ENCODE results near the gene CCDC158.

CCDC158 gene

DNA sequence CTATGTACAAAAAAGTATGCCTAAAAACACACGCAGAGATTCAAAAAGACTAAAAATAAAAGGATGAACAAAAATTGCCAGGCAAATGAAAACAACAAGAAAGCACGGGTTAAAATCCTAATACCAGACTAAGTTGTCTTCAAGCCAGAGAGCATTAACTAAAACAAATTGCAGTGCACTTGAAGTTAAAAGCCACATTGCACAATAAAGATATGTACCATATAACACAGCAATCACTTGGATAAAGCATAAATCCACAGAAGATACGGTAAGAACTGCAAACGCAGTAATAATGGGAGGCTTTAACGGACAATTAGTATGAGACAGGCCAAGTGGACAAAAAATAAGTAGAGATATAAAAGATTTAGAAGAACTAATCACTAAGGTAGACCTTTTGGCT lies 14.9 kb downstream of the CCDC158 start:
- H3K27ac ChIP-seq = no peak overlapping the region
- no peak for TF ChIP-seq CTCF (conservative IDR thresholded peaks at IDR 0.05)

DNA sequence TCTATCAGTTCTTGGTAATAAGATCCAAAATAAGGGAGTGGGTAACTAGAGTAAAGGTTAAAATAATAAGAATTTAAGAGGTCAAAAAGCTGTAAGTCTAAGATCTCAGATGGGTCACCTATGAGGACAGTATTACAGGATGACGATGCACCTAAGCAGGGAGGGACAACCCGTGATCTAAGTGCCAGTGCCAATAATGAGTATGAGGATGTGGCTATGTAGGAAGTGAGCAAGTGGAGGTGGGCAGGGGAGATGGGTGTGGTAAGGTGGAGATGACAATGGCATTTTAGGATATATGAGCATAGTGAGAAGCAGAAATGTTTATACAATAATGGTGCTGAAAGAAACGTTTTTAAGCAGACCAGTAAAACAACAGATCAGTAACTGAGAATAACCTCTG lies 19.3 kb downstream of the CCDC158 start:
- no peak overlapping the region for H3K27ac ChIP-seq
- TF ChIP-seq CTCF (conservative IDR thresholded peaks at IDR 0.05) = no peak

DNA sequence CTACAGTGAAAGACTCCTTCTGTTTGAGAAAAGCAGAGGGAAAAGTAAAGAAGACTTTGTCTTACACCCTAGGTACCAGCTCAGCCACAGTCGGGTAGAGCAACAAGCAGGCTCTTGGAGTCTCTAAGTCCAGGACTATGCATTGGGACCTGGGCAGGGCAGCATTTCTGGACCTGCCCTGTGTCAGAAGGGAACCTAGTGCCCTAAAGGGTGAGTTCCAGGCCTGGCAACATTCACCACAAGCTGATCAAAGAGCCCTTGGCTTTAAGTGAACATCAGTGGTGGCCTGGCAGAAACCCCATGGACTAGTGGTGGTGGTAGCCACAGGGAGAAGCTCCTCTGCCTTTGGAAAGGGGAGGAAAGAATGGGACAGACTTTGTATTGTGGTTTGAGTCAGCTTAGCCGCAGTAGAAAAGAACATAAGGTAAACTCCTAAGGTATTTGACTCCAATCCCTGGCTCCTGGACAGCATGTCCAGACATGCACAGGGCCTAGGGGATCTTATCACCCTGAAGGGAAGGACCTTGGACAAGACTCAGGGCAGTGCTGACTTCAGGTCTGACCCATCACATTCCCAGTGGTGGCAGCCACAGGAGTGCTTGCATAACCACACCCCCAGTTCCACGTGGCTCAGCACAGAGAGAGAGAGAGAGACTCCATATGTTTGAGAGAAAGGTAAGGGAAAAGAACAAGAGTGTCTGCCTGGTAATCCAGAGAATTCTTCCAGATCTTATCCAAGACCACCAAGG lies 32.6 kb downstream of the CCDC158 start:
- H3K27ac ChIP-seq = no peak overlapping the region
- no peak for TF ChIP-seq CTCF (conservative IDR thresholded peaks at IDR 0.05)

GRCh38 chr4:76386566-76387305 lies 34.2 kb downstream of the CCDC158 start:
- no peak for TF ChIP-seq CTCF (conservative IDR thresholded peaks at IDR 0.05)
- H3K27ac ChIP-seq = no peak overlapping the region

DNA sequence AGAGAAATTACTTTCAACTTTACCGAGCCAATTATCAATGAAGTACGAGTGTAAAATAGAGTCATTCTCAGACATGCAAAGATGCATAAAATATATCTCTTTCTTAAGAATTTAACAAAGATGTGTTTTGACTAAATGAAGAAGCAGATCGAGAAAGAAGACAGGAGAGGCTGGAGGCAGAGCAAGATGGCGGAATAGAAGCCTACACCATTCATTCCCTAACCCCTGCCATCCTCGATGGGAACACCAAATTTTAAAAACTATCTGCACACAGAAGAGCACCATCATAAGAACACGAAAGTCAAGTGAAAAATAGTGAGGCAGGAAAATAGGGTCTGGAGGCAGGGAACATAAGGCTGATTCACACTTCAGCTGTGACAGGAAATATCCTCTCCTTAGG lies 35.0 kb downstream of the CCDC158 start:
- TF ChIP-seq CTCF (conservative IDR thresholded peaks at IDR 0.05) = no peak
- H3K27ac ChIP-seq = no peak overlapping the region

- no peak for TF ChIP-seq CTCF (conservative IDR thresholded peaks at IDR 0.05)
- H3K27ac ChIP-seq = no peak overlapping the region
Measured at GRCh38 chr4:76384052-76384451, 36.9 kb downstream of the CCDC158 start.

- no peak overlapping the region for H3K27ac ChIP-seq
- TF ChIP-seq CTCF (conservative IDR thresholded peaks at IDR 0.05) = no peak
Measured at GRCh38 chr4:76383001-76383400, 37.9 kb downstream of the CCDC158 start.

Data from VCaP (cell line).